ENCODE results near the gene SLC25A12. TPM values are rescaled to one million over a fixed set of nuclear protein-coding genes. Genes with fewer than 3 reads are reported as not detected.
"Not testable (repeated sequence)": the region's sequence is repeated elsewhere in the genome, so short reads cannot be mapped to it uniquely, and the experiment has no call there.

SLC25A12 gene
- total and polyA plus RNA-seq, 5 donors from 2014 or later, result 11.3 to 19.9 (median 12.4) TPM

GRCh38 chr2:171810422-171811244 lies 83.4 kb downstream of the SLC25A12 start:
- no peak overlapping the region for H3K4me3 ChIP-seq (ENCODE audit: low read depth, low read length)
- no peak overlapping the region for H3K27ac ChIP-seq (ENCODE audit: insufficient read depth, low read length, poor library complexity, severe bottlenecking)
- peaks cover 26% of the 10 kb centered on the region for H3K36me3 ChIP-seq (ENCODE audit: control insufficient read depth, insufficient read depth, low read length)
- H3K9me3 ChIP-seq (ENCODE audit: control insufficient read depth in 2 of 2, low read length in 2 of 2), result no peaks in the 10 kb centered on the region
- H3K4me3 Mint-ChIP-seq, result no peak overlapping the region
- no peak for ATAC-seq (ENCODE audit: low read depth in 2 of 2)
- no peaks in the 10 kb centered on the region for H3K9me3 Mint-ChIP-seq
- H3K27me3 ChIP-seq (ENCODE audit: control insufficient read depth, insufficient read depth, low read length), result no peaks in the 10 kb centered on the region
- DNase-seq, result no peak
- no peaks in the 10 kb centered on the region for H3K27me3 Mint-ChIP-seq
- H3K4me1 Mint-ChIP-seq, result peaks cover 0 to 2% (median 0%) of the 10 kb centered on the region in 4 donors
- H3K27ac Mint-ChIP-seq, result peak overlapping the region in 1 of 3 donors; percentile 18
- peaks cover 32% of the 10 kb centered on the region for H3K36me3 Mint-ChIP-seq
- H3K4me1 ChIP-seq (ENCODE audit: control insufficient read depth, insufficient read depth, low read length, poor library complexity, severe bottlenecking), result no peaks in the 10 kb centered on the region

GRCh38 chr2:171808885-171809284 lies 85.2 kb downstream of the SLC25A12 start:
- not testable (repeated sequence) for H3K4me3 Mint-ChIP-seq; H3K9me3 ChIP-seq (ENCODE audit: control insufficient read depth in 2 of 2, low read length in 2 of 2); H3K27ac ChIP-seq (ENCODE audit: insufficient read depth, low read length, poor library complexity, severe bottlenecking); H3K4me1 Mint-ChIP-seq; H3K27me3 ChIP-seq (ENCODE audit: control insufficient read depth, insufficient read depth, low read length); DNase-seq; ATAC-seq (ENCODE audit: low read depth in 2 of 2); H3K9me3 Mint-ChIP-seq; H3K4me1 ChIP-seq (ENCODE audit: control insufficient read depth, insufficient read depth, low read length, poor library complexity, severe bottlenecking); H3K4me3 ChIP-seq (ENCODE audit: low read depth, low read length); H3K27me3 Mint-ChIP-seq; H3K27ac Mint-ChIP-seq
- H3K36me3 ChIP-seq (ENCODE audit: control insufficient read depth, insufficient read depth, low read length), result peaks cover 21% of the 10 kb centered on the region
- H3K36me3 Mint-ChIP-seq, result peaks cover 36% of the 10 kb centered on the region

GRCh38 chr2:171807831-171808393 lies 86.1 kb downstream of the SLC25A12 start:
- H3K27me3 Mint-ChIP-seq, result no peaks in the 10 kb centered on the region
- H3K36me3 Mint-ChIP-seq, result peaks cover 41% of the 10 kb centered on the region
- Histone ChIP-seq H3K27me3 (ENCODE audit: control insufficient read depth, insufficient read depth, low read length) (no peaks in the 10 kb centered on the region), H3K9me3 (ENCODE audit: control insufficient read depth in 2 of 2, low read length in 2 of 2) (no peaks in the 10 kb centered on the region), H3K4me1 (ENCODE audit: control insufficient read depth, insufficient read depth, low read length, poor library complexity, severe bottlenecking) (no peaks in the 10 kb centered on the region), H3K4me3 (ENCODE audit: low read depth, low read length) (no peak overlapping the region), H3K36me3 (ENCODE audit: control insufficient read depth, insufficient read depth, low read length) (peaks cover 21% of the 10 kb centered on the region), H3K27ac (ENCODE audit: insufficient read depth, low read length, poor library complexity, severe bottlenecking) (no peak overlapping the region)
- ATAC-seq (ENCODE audit: low read depth in 2 of 2), result no peak
- H3K4me3 Mint-ChIP-seq, result no peak overlapping the region
- H3K27ac Mint-ChIP-seq, result no peak overlapping the region
- peaks cover 0 to 5% (median 2%) of the 10 kb centered on the region in 4 donors for H3K4me1 Mint-ChIP-seq
- DNase-seq, result no peak
- H3K9me3 Mint-ChIP-seq, result no peaks in the 10 kb centered on the region

- no peaks in the 10 kb centered on the region for H3K4me1 ChIP-seq (ENCODE audit: control insufficient read depth, insufficient read depth, low read length, poor library complexity, severe bottlenecking)
- H3K9me3 Mint-ChIP-seq, result no peaks in the 10 kb centered on the region
- no peak overlapping the region for H3K4me3 ChIP-seq (ENCODE audit: low read depth, low read length)
- no peaks in the 10 kb centered on the region for H3K9me3 ChIP-seq (ENCODE audit: control insufficient read depth in 2 of 2, low read length in 2 of 2)
- H3K27ac Mint-ChIP-seq, result peak overlapping the region in 1 of 3 donors; percentile 64
- peaks cover 43% of the 10 kb centered on the region for H3K36me3 Mint-ChIP-seq
- no peaks in the 10 kb centered on the region for H3K27me3 Mint-ChIP-seq
- ATAC-seq (ENCODE audit: low read depth in 2 of 2), result no peak
- H3K27me3 ChIP-seq (ENCODE audit: control insufficient read depth, insufficient read depth, low read length), result no peaks in the 10 kb centered on the region
- H3K36me3 ChIP-seq (ENCODE audit: control insufficient read depth, insufficient read depth, low read length), result peaks cover 21% of the 10 kb centered on the region
- DNase-seq, result no peak
- H3K4me3 Mint-ChIP-seq, result no peak overlapping the region
- H3K4me1 Mint-ChIP-seq, result peaks cover 0 to 6% (median 3%) of the 10 kb centered on the region in 4 donors
- no peak overlapping the region for H3K27ac ChIP-seq (ENCODE audit: insufficient read depth, low read length, poor library complexity, severe bottlenecking)
Observed at GRCh38 chr2:171807119-171807518, 86.9 kb downstream of the SLC25A12 start.

GRCh38 chr2:171804456-171804855 lies 89.6 kb downstream of the SLC25A12 start:
- Mint-ChIP-seq H3K4me1 (peaks cover 0 to 6% (median 1%) of the 10 kb centered on the region in 4 donors), H3K36me3 (peaks cover 33% of the 10 kb centered on the region), H3K27ac (no peak overlapping the region), H3K27me3 (no peaks in the 10 kb centered on the region), H3K9me3 (no peaks in the 10 kb centered on the region), H3K4me3 (no peak overlapping the region)
- Histone ChIP-seq H3K27ac (ENCODE audit: insufficient read depth, low read length, poor library complexity, severe bottlenecking) (no peak overlapping the region), H3K9me3 (ENCODE audit: control insufficient read depth in 2 of 2, low read length in 2 of 2) (no peaks in the 10 kb centered on the region), H3K4me1 (ENCODE audit: control insufficient read depth, insufficient read depth, low read length, poor library complexity, severe bottlenecking) (no peaks in the 10 kb centered on the region), H3K27me3 (ENCODE audit: control insufficient read depth, insufficient read depth, low read length) (no peaks in the 10 kb centered on the region), H3K4me3 (ENCODE audit: low read depth, low read length) (no peak overlapping the region), H3K36me3 (ENCODE audit: control insufficient read depth, insufficient read depth, low read length) (peaks cover 17% of the 10 kb centered on the region)
- ATAC-seq (ENCODE audit: low read depth in 2 of 2) (no peak), DNase-seq (no peak)

GRCh38 chr2:171803757-171804156 lies 90.3 kb downstream of the SLC25A12 start:
- Mint-ChIP-seq H3K4me1 (peaks cover 0 to 6% (median 1%) of the 10 kb centered on the region in 4 donors), H3K9me3 (no peaks in the 10 kb centered on the region), H3K27me3 (no peaks in the 10 kb centered on the region), H3K27ac (no peak overlapping the region), H3K36me3 (peaks cover 26% of the 10 kb centered on the region), H3K4me3 (no peak overlapping the region)
- Histone ChIP-seq H3K27ac (ENCODE audit: insufficient read depth, low read length, poor library complexity, severe bottlenecking) (no peak overlapping the region), H3K36me3 (ENCODE audit: control insufficient read depth, insufficient read depth, low read length) (peaks cover 17% of the 10 kb centered on the region), H3K4me3 (ENCODE audit: low read depth, low read length) (no peak overlapping the region), H3K4me1 (ENCODE audit: control insufficient read depth, insufficient read depth, low read length, poor library complexity, severe bottlenecking) (no peaks in the 10 kb centered on the region), H3K27me3 (ENCODE audit: control insufficient read depth, insufficient read depth, low read length) (no peaks in the 10 kb centered on the region), H3K9me3 (ENCODE audit: control insufficient read depth in 2 of 2, low read length in 2 of 2) (no peaks in the 10 kb centered on the region)
- DNase-seq, result no peak
- ATAC-seq (ENCODE audit: low read depth in 2 of 2), result no peak

GRCh38 chr2:171800639-171801038 lies 93.4 kb downstream of the SLC25A12 start:
- no peak overlapping the region for H3K4me3 Mint-ChIP-seq
- H3K27me3 Mint-ChIP-seq, result no peaks in the 10 kb centered on the region
- no peak for DNase-seq
- no peak overlapping the region for H3K27ac Mint-ChIP-seq
- no peaks in the 10 kb centered on the region for H3K4me1 ChIP-seq (ENCODE audit: control insufficient read depth, insufficient read depth, low read length, poor library complexity, severe bottlenecking)
- peaks cover 0 to 10% (median 1%) of the 10 kb centered on the region in 4 donors for H3K4me1 Mint-ChIP-seq
- ATAC-seq (ENCODE audit: low read depth in 2 of 2), result no peak
- no peaks in the 10 kb centered on the region for H3K9me3 ChIP-seq (ENCODE audit: control insufficient read depth in 2 of 2, low read length in 2 of 2)
- H3K9me3 Mint-ChIP-seq, result no peaks in the 10 kb centered on the region
- H3K27ac ChIP-seq (ENCODE audit: insufficient read depth, low read length, poor library complexity, severe bottlenecking), result no peak overlapping the region
- H3K36me3 Mint-ChIP-seq, result peaks cover 18% of the 10 kb centered on the region
- no peaks in the 10 kb centered on the region for H3K27me3 ChIP-seq (ENCODE audit: control insufficient read depth, insufficient read depth, low read length)
- H3K36me3 ChIP-seq (ENCODE audit: control insufficient read depth, insufficient read depth, low read length), result peaks cover 12% of the 10 kb centered on the region
- H3K4me3 ChIP-seq (ENCODE audit: low read depth, low read length), result no peak overlapping the region

All from CD4-positive, CD25-positive, alpha-beta regulatory T cell (primary cell).